CD4-positive, alpha-beta T cell (primary cell): ENCODE data around the gene ERICH6. TPM values are rescaled to one million over a fixed set of nuclear protein-coding genes. Genes with fewer than 3 reads are reported as not detected.

ENCODE experiments used
- ATAC-seq: fragments of 200-7000 bp; cut with Tn5 transposase; one replicate; pipeline ENCODE4 v1.10.0; 2022; ENCODE audit warnings: mild to moderate bottlenecking; ENCODE audit not compliant: poor library complexity
- CTCF ChIA-PET: fragments of 350-600 bp; sonication (Branson Sonifier 250); formaldehyde crosslinking; loops from one replicate; lab custom pipeline; 2021; ENCODE audit warnings: antibody characterized with exemption, inconsistent platforms; lab: Charles Lee
- POLR2A ChIA-PET: fragments of 350-600 bp; sonication (Branson Sonifier 250); formaldehyde crosslinking; loops from one replicate; lab custom pipeline; 2021; ENCODE audit warnings: antibody characterized with exemption, inconsistent platforms; lab: Charles Lee
- DNase-seq, 14 experiments: peaks; one replicate each; pipeline ENCODE4 v3.0.0-alpha.2; 2013 to 2020; ENCODE audit warnings: mixed read lengths in 2 of 14
- H3K27ac ChIP-seq, 2 donors: one replicate each; pipeline versions ENCODE4 v1.5.1 to v1.7.0; 2013; ENCODE audit warnings: low read length in 2 of 2, low read depth in 1 of 2, mild to moderate bottlenecking in 1 of 2
- H3K27me3 ChIP-seq, 2 experiments: 1 replicate in 1 of 2; 2 replicates in 1 of 2; pipeline versions ENCODE4 v1.6.1 to v1.7.0; 2013; ENCODE audit warnings: low read length in 2 of 2, control low read depth in 1 of 2, mild to moderate bottlenecking in 1 of 2, moderate library complexity in 1 of 2; ENCODE audit not compliant: insufficient read depth in 2 of 2, control insufficient read depth in 1 of 2
- H3K36me3 ChIP-seq: one replicate; pipeline ENCODE4 v1.6.1; 2013; ENCODE audit warnings: low read length, control low read depth; ENCODE audit not compliant: insufficient read depth
- H3K4me1 ChIP-seq: one replicate; pipeline ENCODE4 v1.6.1; 2013; ENCODE audit warnings: low read length, control low read depth; ENCODE audit not compliant: insufficient read depth
- H3K4me3 ChIP-seq: one replicate; pipeline ENCODE4 v1.5.1; 2013; ENCODE audit warnings: mild to moderate bottlenecking, low read length, moderate library complexity
- H3K9me3 ChIP-seq, 2 experiments: 1 replicate in 1 of 2; 2 replicates in 1 of 2; pipeline versions ENCODE4 v1.6.1 to v1.7.0; 2013; ENCODE audit warnings: low read length in 2 of 2, mild to moderate bottlenecking in 2 of 2, control low read depth in 1 of 2, moderate library complexity in 1 of 2; ENCODE audit not compliant: control insufficient read depth in 1 of 2, insufficient read depth in 1 of 2
- H3K27ac Mint-ChIP-seq: one replicate; pipeline ENCODE4 v1.8.0; 2020; ENCODE audit warnings: mixed read lengths
- H3K27me3 Mint-ChIP-seq: one replicate; pipeline ENCODE4 v1.8.0; 2021; ENCODE audit warnings: mixed read lengths
- H3K36me3 Mint-ChIP-seq: one replicate; pipeline ENCODE4 v1.8.0; 2021; ENCODE audit warnings: low read depth, mixed read lengths
- H3K4me1 Mint-ChIP-seq: one replicate; pipeline ENCODE4 v1.8.0; 2021; ENCODE audit warnings: low read depth, mixed read lengths
- H3K4me3 Mint-ChIP-seq: one replicate; pipeline ENCODE4 v1.8.0; 2020; ENCODE audit warnings: mild to moderate bottlenecking, mixed read lengths
- H3K9me3 Mint-ChIP-seq: one replicate; pipeline ENCODE4 v1.8.0; 2020; ENCODE audit warnings: mixed read lengths
- CTCF ChIP-seq: fragments of 200-600 bp; IDR thresholded peaks from one replicate; pipeline ENCODE4 v1.8.0; 2022; ENCODE audit warnings: antibody characterized with exemption, mild to moderate bottlenecking
- intact Hi-C, 2 experiments: fragments of 100-400 bp; cut with DNase I in 1 of 2; cut with micrococcal nuclease in 1 of 2; formaldehyde crosslinking; loops; one replicate each; pipeline versions ENCODE4 v1.15.1 to v1.9.0; 2023 to 2025; cut with DNase I, micrococcal nuclease
- total RNA-seq, 174 experiments: library from RNA in 2 of 174; stranded (reverse) in 2 of 174; gene quantifications; one replicate each; pipeline ENCODE4 v1.2.3 and lab custom pipeline; 2021 to 2026

The ERICH6 gene
- total RNA-seq, 2 experiments from 2014 or later = not detected

GRCh38 chr3:150620002-150620689, 83.6 kb downstream of the ERICH6 start:
- Histone ChIP-seq H3K27me3 (no peaks in the 10 kb centered on the region), H3K4me1 (peaks cover 6% of the 10 kb centered on the region), H3K36me3 (peaks cover 31% of the 10 kb centered on the region), H3K9me3 (no peaks in the 10 kb centered on the region), H3K4me3 (no peak overlapping the region), H3K27ac (no peak overlapping the region)
- Mint-ChIP-seq H3K9me3 (no peaks in the 10 kb centered on the region), H3K4me3 (no peak overlapping the region), H3K4me1 (peaks cover 66% of the 10 kb centered on the region), H3K27ac (no peak overlapping the region), H3K27me3 (no peaks in the 10 kb centered on the region), H3K36me3 (peaks cover 77% of the 10 kb centered on the region)
- no peak for TF ChIP-seq CTCF
- ChIA-PET POLR2A (interaction anchor here (0.7 to 1.5 kb wide), 2 partner anchors 17 to 64 kb away, joined by 3 to 7 read pairs; partner anchors contain the start of gene SELENOT), CTCF (no interaction called here)
- intact Hi-C loops = no loop called here
- no peak for DNase-seq
- ATAC-seq = no peak

- peaks cover 22% of the 10 kb centered on the region for H3K4me1 ChIP-seq
- no peaks in the 10 kb centered on the region for H3K27me3 ChIP-seq
- H3K36me3 Mint-ChIP-seq = peaks cover 79% of the 10 kb centered on the region
- H3K27me3 Mint-ChIP-seq = no peaks in the 10 kb centered on the region
- peaks cover 68% of the 10 kb centered on the region for H3K4me1 Mint-ChIP-seq
- TF ChIP-seq CTCF = no peak
- POLR2A ChIA-PET = interaction anchor here (1.2 kb wide), 1 partner anchor 68 kb away, joined by 3 read pairs; the partner anchor contains the start of gene SERP1
- no peak overlapping the region for H3K4me3 Mint-ChIP-seq
- no peak overlapping the region for H3K4me3 ChIP-seq
- intact Hi-C loops = no loop called here
- H3K36me3 ChIP-seq = peaks cover 24% of the 10 kb centered on the region
- no peaks in the 10 kb centered on the region for H3K9me3 Mint-ChIP-seq
- no peak overlapping the region for H3K27ac Mint-ChIP-seq
- DNase-seq = no peak
- ATAC-seq = no peak
- CTCF ChIA-PET = interaction anchor here (0.6 kb wide), 1 partner anchor 71 kb away, joined by 3 read pairs; no protein-coding TSS in a partner anchor
- no peak overlapping the region for H3K27ac ChIP-seq
- no peaks in the 10 kb centered on the region for H3K9me3 ChIP-seq
These were observed 89.8 kb downstream of the ERICH6 start for GRCh38 chr3:150613709-150614480.

- H3K4me3 ChIP-seq = no peak overlapping the region
- ATAC-seq = no peak
- Mint-ChIP-seq H3K4me1 (peaks cover 68% of the 10 kb centered on the region), H3K4me3 (peak overlapping the region; percentile 7), H3K27ac (peak overlapping the region; percentile 14), H3K27me3 (no peaks in the 10 kb centered on the region), H3K9me3 (no peaks in the 10 kb centered on the region), H3K36me3 (peaks cover 78% of the 10 kb centered on the region)
- H3K9me3 ChIP-seq = no peaks in the 10 kb centered on the region
- intact Hi-C loops = no loop called here
- ChIA-PET POLR2A (interaction anchor here (1.0 to 1.2 kb wide), 2 partner anchors 10 to 67 kb away, joined by 3 to 5 read pairs; partner anchors contain the start of genes SELENOT and SERP1), CTCF (no interaction called here)
- H3K36me3 ChIP-seq = peaks cover 21% of the 10 kb centered on the region
- H3K27me3 ChIP-seq = no peaks in the 10 kb centered on the region
- H3K27ac ChIP-seq = no peak overlapping the region
- peaks cover 25% of the 10 kb centered on the region for H3K4me1 ChIP-seq
- no peak for TF ChIP-seq CTCF
- no peak for DNase-seq
These were observed 90.7 kb downstream of the ERICH6 start for GRCh38 chr3:150613034-150613433.
